ENCODE measurements around the gene DCTD.

Gene DCTD

GRCh38 chr4:182877326-182877883, 39.8 kb downstream of the DCTD start:
- no peaks in the 10 kb centered on the region for H3K36me3 ChIP-seq (ENCODE audit: insufficient read depth, low read length)
- peaks cover 9% of the 10 kb centered on the region for H3K4me1 ChIP-seq (ENCODE audit: insufficient read depth, low read length)

GRCh38 chr4:182876427-182876826, 40.8 kb downstream of the DCTD start:
- no peak overlapping the region for H3K27ac ChIP-seq (ENCODE audit: low read depth, low read length)
- no peak overlapping the region for H3K9ac ChIP-seq (ENCODE audit: low read length)
- no peaks in the 10 kb centered on the region for H3K27me3 ChIP-seq (ENCODE audit: control insufficient read depth in 1 of 2, insufficient read depth in 2 of 2, low read length in 2 of 2)

More at GRCh38 chr4:182877326-182877883, 39.8 kb downstream of the DCTD start:
- no peak overlapping the region for H3K9ac ChIP-seq (ENCODE audit: low read length)
- H3K9me3 ChIP-seq (ENCODE audit: low read length), result no peaks in the 10 kb centered on the region
- H3K27ac ChIP-seq (ENCODE audit: low read depth, low read length), result no peak overlapping the region
- no peaks in the 10 kb centered on the region for H3K27me3 ChIP-seq (ENCODE audit: control insufficient read depth in 1 of 2, insufficient read depth in 2 of 2, low read length in 2 of 2)
- no peak overlapping the region for H3K4me3 ChIP-seq (ENCODE audit: low read depth in 1 of 2, low read length in 2 of 2)

GRCh38 chr4:182875453-182876405, 41.5 kb downstream of the DCTD start:
- Histone ChIP-seq H3K27me3 (ENCODE audit: control insufficient read depth in 1 of 2, insufficient read depth in 2 of 2, low read length in 2 of 2) (no peaks in the 10 kb centered on the region), H3K27ac (ENCODE audit: low read depth, low read length) (no peak overlapping the region), H3K36me3 (ENCODE audit: insufficient read depth, low read length) (no peaks in the 10 kb centered on the region)

More at GRCh38 chr4:182876427-182876826, 40.8 kb downstream of the DCTD start:
- H3K4me1 ChIP-seq (ENCODE audit: insufficient read depth, low read length), result peaks cover 9% of the 10 kb centered on the region
- no peaks in the 10 kb centered on the region for H3K9me3 ChIP-seq (ENCODE audit: low read length)
- H3K36me3 ChIP-seq (ENCODE audit: insufficient read depth, low read length), result no peaks in the 10 kb centered on the region
- H3K4me3 ChIP-seq (ENCODE audit: low read depth in 1 of 2, low read length in 2 of 2), result no peak overlapping the region

GRCh38 chr4:182874797-182875345, 42.3 kb downstream of the DCTD start:
- H3K9me3 ChIP-seq (ENCODE audit: low read length), result no peaks in the 10 kb centered on the region
- no peak overlapping the region for H3K9ac ChIP-seq (ENCODE audit: low read length)
- no peaks in the 10 kb centered on the region for H3K36me3 ChIP-seq (ENCODE audit: insufficient read depth, low read length)
- no peak overlapping the region for H3K4me3 ChIP-seq (ENCODE audit: low read depth in 1 of 2, low read length in 2 of 2)
- no peak overlapping the region for H3K27ac ChIP-seq (ENCODE audit: low read depth, low read length)
- H3K27me3 ChIP-seq (ENCODE audit: control insufficient read depth in 1 of 2, insufficient read depth in 2 of 2, low read length in 2 of 2), result no peaks in the 10 kb centered on the region
- no peaks in the 10 kb centered on the region for H3K4me1 ChIP-seq (ENCODE audit: insufficient read depth, low read length)

More at GRCh38 chr4:182875453-182876405, 41.5 kb downstream of the DCTD start:
- Histone ChIP-seq H3K4me1 (ENCODE audit: insufficient read depth, low read length) (peaks cover 7% of the 10 kb centered on the region), H3K4me3 (ENCODE audit: low read depth in 1 of 2, low read length in 2 of 2) (no peak overlapping the region), H3K9ac (ENCODE audit: low read length) (no peak overlapping the region), H3K9me3 (ENCODE audit: low read length) (no peaks in the 10 kb centered on the region)

- Histone ChIP-seq H3K9ac (ENCODE audit: low read length) (no peak overlapping the region), H3K36me3 (ENCODE audit: insufficient read depth, low read length) (no peaks in the 10 kb centered on the region), H3K4me3 (ENCODE audit: low read depth in 1 of 2, low read length in 2 of 2) (no peak overlapping the region), H3K9me3 (ENCODE audit: low read length) (no peaks in the 10 kb centered on the region), H3K4me1 (ENCODE audit: insufficient read depth, low read length) (no peaks in the 10 kb centered on the region), H3K27me3 (ENCODE audit: control insufficient read depth in 1 of 2, insufficient read depth in 2 of 2, low read length in 2 of 2) (no peaks in the 10 kb centered on the region), H3K27ac (ENCODE audit: low read depth, low read length) (no peak overlapping the region)
Observed at GRCh38 chr4:182874304-182874751, 42.9 kb downstream of the DCTD start.

GRCh38 chr4:182873726-182874125, 43.5 kb downstream of the DCTD start:
- no peaks in the 10 kb centered on the region for H3K4me1 ChIP-seq (ENCODE audit: insufficient read depth, low read length)
- no peaks in the 10 kb centered on the region for H3K9me3 ChIP-seq (ENCODE audit: low read length)
- no peak overlapping the region for H3K4me3 ChIP-seq (ENCODE audit: low read depth in 1 of 2, low read length in 2 of 2)
- H3K36me3 ChIP-seq (ENCODE audit: insufficient read depth, low read length), result no peaks in the 10 kb centered on the region
- H3K27ac ChIP-seq (ENCODE audit: low read depth, low read length), result no peak overlapping the region
- H3K9ac ChIP-seq (ENCODE audit: low read length), result no peak overlapping the region
- H3K27me3 ChIP-seq (ENCODE audit: control insufficient read depth in 1 of 2, insufficient read depth in 2 of 2, low read length in 2 of 2), result no peaks in the 10 kb centered on the region

GRCh38 chr4:182873289-182873688, 43.9 kb downstream of the DCTD start:
- Histone ChIP-seq H3K4me1 (ENCODE audit: insufficient read depth, low read length) (no peaks in the 10 kb centered on the region), H3K4me3 (ENCODE audit: low read depth in 1 of 2, low read length in 2 of 2) (no peak overlapping the region), H3K27me3 (ENCODE audit: control insufficient read depth in 1 of 2, insufficient read depth in 2 of 2, low read length in 2 of 2) (no peaks in the 10 kb centered on the region), H3K9ac (ENCODE audit: low read length) (no peak overlapping the region), H3K27ac (ENCODE audit: low read depth, low read length) (no peak overlapping the region), H3K9me3 (ENCODE audit: low read length) (no peaks in the 10 kb centered on the region), H3K36me3 (ENCODE audit: insufficient read depth, low read length) (no peaks in the 10 kb centered on the region)

GRCh38 chr4:182872886-182873285, 44.3 kb downstream of the DCTD start:
- Histone ChIP-seq H3K4me3 (ENCODE audit: low read depth in 1 of 2, low read length in 2 of 2) (no peak overlapping the region), H3K36me3 (ENCODE audit: insufficient read depth, low read length) (no peaks in the 10 kb centered on the region), H3K27me3 (ENCODE audit: control insufficient read depth in 1 of 2, insufficient read depth in 2 of 2, low read length in 2 of 2) (no peaks in the 10 kb centered on the region), H3K27ac (ENCODE audit: low read depth, low read length) (no peak overlapping the region), H3K9me3 (ENCODE audit: low read length) (no peaks in the 10 kb centered on the region), H3K9ac (ENCODE audit: low read length) (no peak overlapping the region), H3K4me1 (ENCODE audit: insufficient read depth, low read length) (no peaks in the 10 kb centered on the region)

GRCh38 chr4:182871616-182872015, 45.6 kb downstream of the DCTD start:
- H3K27ac ChIP-seq (ENCODE audit: low read depth, low read length), result no peak overlapping the region
- no peaks in the 10 kb centered on the region for H3K4me1 ChIP-seq (ENCODE audit: insufficient read depth, low read length)
- no peaks in the 10 kb centered on the region for H3K27me3 ChIP-seq (ENCODE audit: control insufficient read depth in 1 of 2, insufficient read depth in 2 of 2, low read length in 2 of 2)
- no peaks in the 10 kb centered on the region for H3K36me3 ChIP-seq (ENCODE audit: insufficient read depth, low read length)
- H3K9ac ChIP-seq (ENCODE audit: low read length), result no peak overlapping the region
- no peaks in the 10 kb centered on the region for H3K9me3 ChIP-seq (ENCODE audit: low read length)
- no peak overlapping the region for H3K4me3 ChIP-seq (ENCODE audit: low read depth in 1 of 2, low read length in 2 of 2)

- Histone ChIP-seq H3K27me3 (ENCODE audit: control insufficient read depth in 1 of 2, insufficient read depth in 2 of 2, low read length in 2 of 2) (no peaks in the 10 kb centered on the region), H3K36me3 (ENCODE audit: insufficient read depth, low read length) (no peaks in the 10 kb centered on the region), H3K4me1 (ENCODE audit: insufficient read depth, low read length) (no peaks in the 10 kb centered on the region), H3K4me3 (ENCODE audit: low read depth in 1 of 2, low read length in 2 of 2) (no peak overlapping the region), H3K9ac (ENCODE audit: low read length) (no peak overlapping the region), H3K9me3 (ENCODE audit: low read length) (no peaks in the 10 kb centered on the region), H3K27ac (ENCODE audit: low read depth, low read length) (no peak overlapping the region)
Observed at GRCh38 chr4:182869697-182870096, 47.5 kb downstream of the DCTD start.

- no peaks in the 10 kb centered on the region for H3K27me3 ChIP-seq (ENCODE audit: control insufficient read depth in 1 of 2, insufficient read depth in 2 of 2, low read length in 2 of 2)
- no peaks in the 10 kb centered on the region for H3K36me3 ChIP-seq (ENCODE audit: insufficient read depth, low read length)
- H3K9me3 ChIP-seq (ENCODE audit: low read length), result no peaks in the 10 kb centered on the region
- no peak overlapping the region for H3K9ac ChIP-seq (ENCODE audit: low read length)
- no peak overlapping the region for H3K4me3 ChIP-seq (ENCODE audit: low read depth in 1 of 2, low read length in 2 of 2)
- H3K4me1 ChIP-seq (ENCODE audit: insufficient read depth, low read length), result no peaks in the 10 kb centered on the region
- no peak overlapping the region for H3K27ac ChIP-seq (ENCODE audit: low read depth, low read length)
Observed at GRCh38 chr4:182866746-182867145, 50.4 kb downstream of the DCTD start.

Measured in muscle layer of colon (tissue), 2 donors.